Ramos (cell line): ENCODE results near the gene ZNF787.
"Not testable (repeated sequence)": the region's sequence is repeated elsewhere in the genome, so short reads cannot be mapped to it uniquely, and the experiment has no call there.

Experiments used
- in situ Hi-C: fragments of 300-500 bp; cut with MboI; formaldehyde crosslinking; loops from one replicate; pipeline ENCODE4 v1.14.3; 2022; ENCODE audit warnings: low sequenced_read_pairs; ENCODE audit not compliant: unreplicated experiment

Gene ZNF787

DNA sequence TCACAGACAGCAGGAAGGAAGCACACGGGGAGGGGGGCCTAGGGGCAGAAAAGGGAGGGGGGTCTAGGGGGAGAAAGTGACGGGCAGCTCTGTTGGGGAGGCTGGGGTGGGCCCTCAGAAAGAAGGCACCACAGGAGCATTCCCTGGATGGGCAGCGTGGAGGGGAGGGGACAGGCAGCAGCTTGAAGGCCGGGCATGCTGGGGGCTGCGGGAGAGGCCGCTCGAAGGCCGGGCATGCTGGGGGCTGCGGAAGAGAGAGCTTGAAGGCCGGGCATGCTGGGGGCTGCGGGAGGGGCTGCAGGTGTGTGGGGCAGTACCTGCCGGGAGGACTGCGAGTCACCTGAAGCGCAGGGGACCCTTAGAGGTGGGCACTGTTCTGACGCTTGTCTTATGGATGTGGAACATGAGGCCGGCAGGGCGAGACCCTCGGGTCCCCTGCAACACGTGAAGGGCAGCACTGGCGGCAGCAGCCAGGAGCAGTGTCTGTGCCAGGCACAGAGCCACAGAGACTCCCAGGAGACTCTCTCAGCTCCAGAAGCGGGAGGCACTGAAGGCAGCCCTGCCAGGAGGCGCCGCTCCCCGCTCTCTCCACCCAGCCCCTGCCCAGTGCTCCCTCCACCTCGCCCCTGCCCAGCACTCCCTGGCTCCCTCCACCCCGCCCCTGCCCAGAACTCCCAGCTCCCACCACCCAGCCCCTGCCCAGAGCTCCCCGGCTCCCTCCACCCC is 13.3 kb downstream of the ZNF787 start:
- in situ Hi-C loops = no loop called here

DNA sequence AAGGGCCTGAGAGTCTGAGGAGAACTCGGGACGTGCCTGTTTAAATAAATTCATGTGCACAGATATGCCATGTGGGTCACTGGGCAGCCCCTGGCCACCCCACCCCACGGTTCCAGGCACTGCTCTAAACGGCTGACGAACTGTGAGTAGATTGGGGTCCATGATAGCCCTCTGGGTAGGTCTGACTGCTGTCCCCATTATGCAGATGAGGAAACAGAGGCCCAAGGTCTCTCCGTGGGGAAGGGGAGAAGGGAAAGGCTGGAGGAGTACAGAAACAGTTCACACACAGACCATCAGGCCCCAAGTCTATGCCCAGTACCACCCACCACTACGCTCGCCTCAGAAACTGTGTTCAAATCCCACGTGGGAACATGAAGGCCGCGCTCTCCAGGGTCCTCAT is 14.1 kb downstream of the ZNF787 start:
- in situ Hi-C loops = no loop called here

DNA sequence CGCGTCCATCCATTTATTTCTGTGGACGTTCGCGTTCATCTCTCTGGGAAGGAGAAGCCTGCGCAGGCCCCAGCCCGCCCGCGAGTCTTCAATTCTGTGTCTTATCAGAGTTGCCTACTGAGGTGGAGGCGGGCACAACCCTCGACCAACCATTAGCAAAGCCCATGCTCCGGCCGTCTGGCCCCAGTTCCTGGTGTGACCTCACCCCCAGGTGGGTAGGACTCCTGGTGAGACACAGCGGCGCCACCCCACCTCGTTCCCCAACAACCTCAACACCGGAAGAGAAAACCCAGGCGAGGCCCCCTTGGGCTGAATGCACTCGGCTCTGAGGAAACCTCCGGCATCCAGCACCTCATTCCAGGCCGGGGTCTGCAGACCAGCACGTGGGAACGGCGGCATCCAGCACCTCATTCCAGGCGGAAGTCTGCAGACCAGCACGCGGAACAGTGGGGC is 14.7 kb downstream of the ZNF787 start:
- in situ Hi-C loops = no loop called here

DNA sequence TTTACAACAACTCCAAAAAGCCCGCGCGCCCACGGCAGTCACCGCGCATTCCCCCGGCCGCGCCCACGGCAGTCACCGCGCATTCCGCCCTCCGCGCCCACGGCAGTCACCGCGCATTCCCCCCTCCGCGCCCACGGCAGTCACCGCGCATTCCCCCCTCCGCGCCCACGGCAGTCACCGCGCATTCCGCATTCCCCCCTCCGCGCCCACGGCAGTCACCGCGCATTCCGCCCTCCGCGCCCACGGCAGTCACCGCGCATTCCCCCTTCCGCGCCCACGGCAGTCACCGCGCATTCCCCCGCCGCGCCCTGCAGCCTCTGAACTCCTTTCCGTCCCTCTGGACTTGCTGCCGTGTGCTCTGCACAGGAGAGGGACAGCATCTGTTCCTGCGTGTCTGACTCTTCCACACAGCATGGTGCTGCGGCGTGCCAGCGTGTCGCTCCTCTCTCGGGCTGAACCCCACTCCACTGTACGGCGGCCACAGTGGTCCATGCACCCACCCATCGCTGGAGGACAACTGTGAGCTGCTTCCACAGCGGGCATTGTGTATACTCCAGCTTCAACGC is 15.2 kb downstream of the ZNF787 start:
- in situ Hi-C loops = not testable (repeated sequence)

DNA sequence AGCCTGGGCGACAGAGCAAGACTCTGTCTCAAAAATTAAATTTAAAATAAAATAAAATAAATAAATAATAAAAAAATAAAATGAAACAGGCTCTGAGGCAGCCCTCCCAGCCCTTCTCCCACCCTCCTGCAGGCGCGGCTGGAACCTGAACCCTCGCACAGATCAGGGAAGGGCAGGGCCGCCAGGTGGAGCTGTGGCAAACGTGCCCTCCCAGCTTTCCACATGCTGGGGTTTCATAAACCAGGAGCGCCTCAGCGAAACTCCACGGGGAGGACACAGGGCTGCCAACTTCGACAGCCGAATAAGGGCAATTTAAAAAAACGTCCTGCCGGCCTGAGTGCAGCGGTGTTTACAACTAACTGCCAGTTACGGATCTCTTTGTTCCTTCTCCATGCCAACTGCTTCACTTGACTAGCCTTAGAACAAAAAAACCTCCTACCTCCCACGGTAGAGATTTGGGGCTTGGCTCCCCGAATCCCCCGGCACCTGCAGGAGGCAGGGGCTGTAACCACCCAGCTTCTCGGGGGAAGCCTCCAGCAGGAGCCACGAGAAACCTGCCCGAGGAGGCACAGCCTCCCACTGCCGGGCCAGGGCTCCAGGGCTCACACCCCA is 15.9 kb downstream of the ZNF787 start:
- in situ Hi-C loops = no loop called here

- in situ Hi-C loops = no loop called here
Observed at GRCh38 chr19:56104423-56104822, 16.7 kb downstream of the ZNF787 start.

- in situ Hi-C loops = no loop called here
Observed at GRCh38 chr19:56103027-56103614, 18.0 kb downstream of the ZNF787 start.

DNA sequence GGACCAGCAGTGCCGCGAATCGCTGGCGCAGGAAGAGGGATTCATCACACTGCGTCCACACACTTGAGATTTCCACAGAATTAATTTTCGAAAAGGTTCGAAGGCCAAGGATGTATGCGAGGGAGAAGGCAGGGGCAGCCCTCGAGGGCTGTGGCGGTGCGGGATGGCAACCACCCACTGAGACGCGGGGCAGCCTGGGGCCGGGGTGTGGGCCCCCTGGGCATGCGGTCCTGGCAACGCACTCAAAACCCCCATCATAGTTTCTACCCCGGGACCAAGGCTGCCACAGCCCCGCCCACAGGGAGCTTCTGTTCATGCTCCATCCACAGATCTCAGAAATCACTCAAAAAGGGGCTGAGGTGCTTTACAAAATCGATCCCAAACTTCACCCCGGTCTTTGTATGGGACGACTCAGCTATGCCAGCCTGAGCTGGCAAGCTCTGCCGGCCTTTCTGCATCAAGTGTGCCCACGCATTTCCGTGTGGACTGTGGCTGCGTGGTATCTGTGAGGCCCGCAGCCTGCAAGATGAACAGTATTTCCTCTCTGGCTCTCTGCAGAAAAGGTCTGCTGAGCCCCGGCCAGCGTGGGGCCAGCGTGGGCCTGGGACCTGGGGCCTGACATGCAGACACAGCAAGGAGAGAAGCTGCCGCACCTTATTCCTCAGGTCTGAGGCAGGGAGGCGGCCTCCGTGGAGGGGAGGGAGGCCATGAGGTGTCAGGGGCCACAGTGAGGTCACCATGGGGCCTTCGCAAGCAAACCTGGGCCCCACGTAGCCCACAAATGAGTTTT is 19.2 kb downstream of the ZNF787 start:
- in situ Hi-C loops = no loop called here

DNA sequence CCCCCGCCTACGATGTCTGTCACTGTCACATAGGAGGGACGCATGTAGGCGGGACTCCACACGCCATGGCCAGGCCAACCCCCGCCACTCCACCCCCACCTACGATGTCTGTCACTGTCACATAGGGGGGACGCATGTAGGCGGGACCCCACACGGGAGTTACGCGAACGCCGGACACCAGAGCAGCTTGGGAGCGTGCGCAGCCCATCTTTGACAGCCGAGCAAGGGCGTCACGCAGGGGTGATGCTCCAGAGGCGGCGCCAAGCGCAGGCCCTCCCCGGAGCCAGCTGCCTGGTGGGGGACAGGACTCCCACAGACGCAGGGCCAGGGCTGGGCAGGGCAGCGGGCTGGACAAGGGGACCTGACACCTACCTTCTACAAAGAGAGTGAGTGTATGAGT is 20.0 kb downstream of the ZNF787 start:
- in situ Hi-C loops = no loop called here

DNA sequence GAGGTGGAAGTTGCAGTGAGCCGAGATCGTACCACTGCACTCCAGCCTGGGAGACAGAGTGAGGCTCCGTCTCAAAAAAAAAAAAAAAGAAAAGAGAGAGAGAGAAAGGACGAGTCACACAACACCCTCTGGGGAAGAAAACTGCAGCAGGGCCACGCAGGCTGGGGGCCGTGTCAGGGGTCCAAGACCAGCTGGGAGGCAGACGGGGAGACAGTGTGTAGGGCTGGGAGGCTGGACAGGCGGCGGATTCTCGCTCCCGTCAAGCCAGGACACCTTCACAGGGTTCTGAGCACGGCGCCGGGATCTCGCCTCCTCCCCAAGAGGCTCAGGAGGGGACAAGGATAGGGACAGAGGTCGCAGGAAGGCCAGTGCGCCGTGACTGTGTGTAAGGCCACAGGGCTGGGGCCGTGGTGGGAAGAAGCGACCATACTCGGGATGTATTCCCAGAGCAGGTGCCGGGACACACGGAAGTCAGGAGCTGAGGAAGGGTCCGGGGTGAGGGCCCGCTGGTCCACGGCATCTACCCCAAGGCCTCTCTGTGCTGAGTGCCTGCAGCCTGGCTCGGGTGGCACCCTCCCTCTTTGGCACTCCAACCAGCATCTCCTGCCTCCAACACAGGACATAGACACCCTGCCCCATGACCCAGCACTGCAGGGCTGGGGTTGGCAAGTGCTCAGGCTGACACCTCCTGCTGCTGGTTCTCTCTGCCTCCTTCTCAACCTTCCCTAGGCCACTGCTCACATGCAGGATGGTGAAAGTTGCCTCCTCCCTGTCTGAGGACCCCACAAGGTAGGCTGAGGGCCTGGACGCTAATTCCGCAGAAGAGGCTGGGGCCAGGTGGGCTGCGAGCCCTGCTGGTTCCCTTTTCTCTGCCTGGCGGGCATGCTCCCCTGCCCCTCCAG is 21.2 kb downstream of the ZNF787 start:
- in situ Hi-C loops = loop anchor here (25.0 kb wide), 1 partner anchor 212 kb away; the partner anchor contains the start of gene ZSCAN5A

- in situ Hi-C loops = loop anchor here (25.0 kb wide), 1 partner anchor 213 kb away; the partner anchor contains the start of gene ZSCAN5A
Observed at GRCh38 chr19:56098731-56099568, 22.1 kb downstream of the ZNF787 start.

DNA sequence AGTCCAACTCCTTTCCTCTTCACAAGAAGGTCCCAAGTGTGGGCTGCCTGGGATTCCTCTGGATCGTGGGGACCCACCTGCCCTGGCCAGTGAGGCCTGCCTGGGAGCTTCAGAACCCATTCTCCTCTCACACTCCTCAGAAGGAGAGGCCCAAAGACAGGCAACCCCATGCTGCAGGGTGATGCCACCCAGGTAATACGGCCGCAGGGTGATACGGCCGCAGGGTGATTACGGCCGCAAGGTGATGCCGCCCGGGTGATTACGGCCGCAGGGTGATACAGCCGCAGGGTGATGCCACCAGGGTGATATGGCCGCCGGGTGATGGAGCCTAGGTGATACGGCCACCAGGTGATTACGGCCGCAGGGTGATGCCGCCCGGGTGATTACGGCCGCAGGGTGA is 22.9 kb downstream of the ZNF787 start:
- in situ Hi-C loops = loop anchor here (25.0 kb wide), 1 partner anchor 214 kb away; the partner anchor contains the start of gene ZSCAN5A

DNA sequence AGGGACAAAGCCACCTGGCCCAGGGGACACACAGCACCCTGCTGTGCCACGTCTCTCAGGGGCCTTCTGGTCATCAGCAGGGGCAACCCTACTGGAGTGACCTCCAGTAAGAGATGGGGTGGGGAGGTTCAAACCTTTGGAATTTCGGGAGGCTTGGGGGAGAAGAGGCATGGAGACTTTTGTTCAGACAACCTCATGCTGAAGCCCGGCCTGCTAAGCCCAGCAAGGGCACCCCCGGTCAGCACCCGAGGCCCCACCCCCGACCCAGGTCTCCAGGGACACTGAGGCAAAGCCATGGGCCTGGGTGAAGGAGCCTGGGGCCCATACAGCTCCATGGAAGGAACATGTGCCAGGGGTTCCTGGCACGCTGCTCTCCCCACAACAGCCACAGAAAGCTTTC is 23.3 kb downstream of the ZNF787 start:
- in situ Hi-C loops = loop anchor here (25.0 kb wide), 1 partner anchor 215 kb away; the partner anchor contains the start of gene ZSCAN5A

GRCh38 chr19:56097306-56097705 is 23.8 kb downstream of the ZNF787 start:
- in situ Hi-C loops = loop anchor here (25.0 kb wide), 1 partner anchor 215 kb away; the partner anchor contains the start of gene ZSCAN5A

DNA sequence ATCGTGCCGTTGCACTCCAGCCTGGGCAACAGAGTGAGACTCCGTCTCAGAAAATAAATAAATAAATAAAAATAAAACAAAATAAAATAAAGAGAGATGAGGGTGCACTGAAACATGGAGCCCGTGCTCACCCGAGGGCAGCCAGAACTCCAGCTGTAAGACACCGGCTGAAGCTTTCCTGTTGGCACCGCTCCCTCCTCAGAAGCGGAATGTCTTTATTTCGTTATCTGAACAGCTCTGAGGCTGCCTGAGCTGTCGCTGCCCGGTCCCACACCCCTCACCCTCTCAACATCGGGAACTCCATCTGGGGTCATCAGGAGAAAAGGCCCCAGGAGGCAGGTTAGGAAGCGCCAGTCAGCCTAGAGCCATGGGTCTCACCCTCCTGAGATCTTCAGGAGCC is 24.4 kb downstream of the ZNF787 start:
- in situ Hi-C loops = loop anchor here (25.0 kb wide), 1 partner anchor 216 kb away; the partner anchor contains the start of gene ZSCAN5A

- in situ Hi-C loops = loop anchor here (25.0 kb wide), 1 partner anchor 218 kb away; the partner anchor contains the start of gene ZSCAN5A
Observed at GRCh38 chr19:56094449-56094848, 26.6 kb downstream of the ZNF787 start.

DNA sequence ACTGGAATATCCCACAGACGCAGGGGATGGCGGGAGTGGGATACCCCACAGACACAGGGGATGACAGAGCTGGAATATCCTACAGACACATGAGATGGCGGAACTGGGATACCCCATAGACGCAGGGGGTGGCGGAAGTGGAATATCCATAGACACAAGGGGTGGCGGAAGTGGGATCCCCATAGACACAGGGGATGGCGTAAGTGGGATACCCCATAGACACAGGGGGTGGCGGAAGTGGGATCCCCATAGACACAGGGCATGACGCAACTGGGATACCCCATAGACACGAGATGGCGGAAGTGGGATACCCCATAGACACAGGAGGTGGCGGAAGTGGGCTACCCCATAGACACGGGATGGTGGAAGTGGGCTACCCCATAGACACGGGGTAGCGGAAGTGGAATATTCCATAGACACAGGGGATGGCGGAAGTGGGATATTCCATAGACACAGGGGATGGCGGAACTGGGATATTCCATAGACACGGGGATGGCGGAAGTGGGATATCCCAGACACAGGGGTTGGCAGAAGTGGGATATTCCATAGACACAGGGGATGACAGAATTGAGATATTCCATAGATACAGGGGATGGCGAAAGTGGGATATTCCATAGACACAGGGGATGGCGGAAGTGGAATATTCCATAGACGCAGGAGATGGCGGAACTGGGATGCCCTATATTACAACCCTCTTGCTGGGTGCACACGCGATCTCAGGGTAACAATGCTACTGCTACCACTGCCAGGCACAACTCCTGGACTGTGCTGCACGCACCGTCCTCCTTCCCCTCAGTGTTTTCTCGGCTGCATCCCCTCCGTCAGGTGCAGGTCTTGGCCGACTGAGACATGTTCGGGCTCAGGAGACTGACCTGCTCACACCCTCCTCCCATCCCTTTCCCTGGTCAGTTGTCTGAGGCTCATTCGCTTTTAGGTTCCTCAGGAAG is 28.1 kb downstream of the ZNF787 start:
- in situ Hi-C loops = loop anchor here (25.0 kb wide), 1 partner anchor 219 kb away; the partner anchor contains the start of gene ZSCAN5A
